ENCODE measurements around the gene ZFP82.

The ZFP82 gene

DNA sequence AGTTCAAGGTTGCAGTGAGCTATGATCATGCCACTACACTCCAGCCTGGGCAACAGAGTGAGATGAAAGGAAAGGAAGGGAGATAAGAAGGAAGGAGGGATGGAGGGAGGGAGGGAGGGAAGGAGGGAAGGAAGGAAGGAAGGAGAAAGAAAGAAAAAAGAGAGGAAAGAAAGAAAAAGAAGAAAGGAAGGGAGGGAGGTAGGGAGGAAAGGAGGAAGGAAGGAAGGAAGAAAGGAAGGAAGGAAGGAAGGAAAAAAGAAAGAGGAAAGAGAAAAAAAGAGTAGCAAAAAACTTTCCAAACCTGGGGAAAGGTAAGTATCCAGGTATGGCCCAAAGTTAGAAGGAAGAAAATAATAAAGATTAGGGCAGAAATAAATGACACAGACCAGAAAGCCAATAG lies 46.6 kb downstream of the ZFP82 start:
- no peak for DNase-seq (ENCODE audit: low spot score)

DNA sequence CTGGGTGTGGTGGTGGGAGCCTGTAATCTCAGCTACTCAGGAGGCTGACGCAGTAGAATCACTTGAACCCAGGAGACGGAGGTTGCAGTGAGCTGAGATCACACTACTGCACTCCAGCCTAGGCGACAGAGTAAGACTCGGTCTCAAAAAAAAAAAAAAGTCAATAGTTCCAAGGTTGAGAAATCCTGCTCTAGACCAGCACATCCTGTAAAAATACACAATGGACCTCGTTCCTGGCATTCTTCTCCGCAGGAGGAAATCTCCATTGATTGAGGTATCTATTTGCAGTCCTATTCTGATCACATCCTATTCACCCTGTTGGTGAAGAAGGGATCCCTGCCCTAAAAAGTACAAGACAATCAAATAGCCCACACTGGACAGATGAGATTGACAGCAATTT lies 54.6 kb downstream of the ZFP82 start:
- DNase-seq (ENCODE audit: low spot score) = no peak
